Ishikawa (cell line): Measurements from ENCODE around the gene RIN3.

ENCODE experiments used
- CEBPB ChIP-seq: IDR thresholded peaks from 2 replicates; pipeline ENCODE4 v1.6.1; 2012
- CREB1 ChIP-seq: IDR thresholded peaks from 2 replicates; pipeline ENCODE4 v1.6.1; 2012; ENCODE audit warnings: low read depth
- EP300 ChIP-seq: IDR thresholded peaks from 2 replicates; pipeline ENCODE4 v1.6.1; 2012; ENCODE audit warnings: borderline replicate concordance
- MAX ChIP-seq: IDR thresholded peaks from 2 replicates; pipeline ENCODE4 v1.6.1; 2012
- RAD21 ChIP-seq: IDR thresholded peaks from 2 replicates; pipeline ENCODE4 v1.6.1; 2012; ENCODE audit warnings: low read depth
- REST ChIP-seq: IDR thresholded peaks from 2 replicates; pipeline ENCODE4 v1.6.1; 2012; ENCODE audit warnings: low read depth, mild to moderate bottlenecking
- TAF1 ChIP-seq: IDR thresholded peaks from 2 replicates; pipeline ENCODE4 v1.6.1; 2012; ENCODE audit warnings: low read depth, mild to moderate bottlenecking
- USF1 ChIP-seq: IDR thresholded peaks from 2 replicates; pipeline ENCODE4 v1.6.1; 2012
- YY1 ChIP-seq: IDR thresholded peaks from 2 replicates; pipeline ENCODE4 v1.6.1; 2012; ENCODE audit warnings: low read depth

- TF ChIP-seq CEBPB (no peak), TAF1 (no peak), CREB1 (no peak), REST (no peak), EP300 (no peak), MAX (no peak), USF1 (no peak), YY1 (no peak), RAD21 (no peak)
Observed at GRCh38 chr14:92538412-92538985, 24.9 kb downstream of the RIN3 start.
